SU-DHL-6 (cell line): ENCODE results near the gene ADAMTS17.

Source experiments
- H2AFZ ChIP-seq: fragments of 200-600 bp; sonication (generic); 2 replicates; pipeline ENCODE4 v1.6.1; 2014; ENCODE audit warnings: low read depth, mild to moderate bottlenecking, moderate library complexity, mixed read lengths, antibody characterized with exemption, low read length; ENCODE audit not compliant: severe bottlenecking
- H3F3A ChIP-seq: fragments of 200-600 bp; shearing (Covaris generic); 2 replicates; pipeline ENCODE4 v1.6.0; 2016; ENCODE audit warnings: antibody characterized with exemption, mild to moderate bottlenecking; ENCODE audit not compliant: insufficient read depth
- H3K27ac ChIP-seq: fragments of 200-600 bp; sonication (generic); 2 replicates; pipeline ENCODE4 v1.5.1; 2016; ENCODE audit warnings: low read depth, mild to moderate bottlenecking, low read length, moderate library complexity, mixed read lengths
- H3K27me3 ChIP-seq: fragments of 200-600 bp; sonication (generic), shearing (Covaris generic); 2 replicates; pipeline ENCODE4 v1.6.0; 2014; ENCODE audit warnings: mild to moderate bottlenecking, low read length
- H3K36me3 ChIP-seq: fragments of 200-600 bp; sonication (generic); 2 replicates; pipeline ENCODE4 v1.6.1; 2014; ENCODE audit warnings: mild to moderate bottlenecking, low read length, mixed read lengths
- H3K4me2 ChIP-seq: fragments of 300-600, 200-600 bp; shearing (Covaris generic), sonication (generic); 2 replicates; pipeline ENCODE4 v1.6.0; 2014; ENCODE audit warnings: low read length, low read depth, mild to moderate bottlenecking; ENCODE audit not compliant: poor library complexity, severe bottlenecking
- H3K4me3 ChIP-seq: fragments of 200-600 bp; sonication (generic); 2 replicates; pipeline ENCODE4 v1.5.1; 2014; ENCODE audit warnings: antibody characterized with exemption, low read length, mild to moderate bottlenecking, mixed read lengths; ENCODE audit not compliant: insufficient read depth, poor library complexity, severe bottlenecking
- H3K79me2 ChIP-seq: fragments of 200-600 bp; sonication (generic); 2 replicates; pipeline ENCODE4 v1.6.1; 2014; ENCODE audit warnings: mild to moderate bottlenecking, low read length, moderate library complexity; ENCODE audit not compliant: insufficient read depth
- H3K9ac ChIP-seq: fragments of 200-600 bp; sonication (generic); 2 replicates; pipeline ENCODE4 v1.7.0; 2014; ENCODE audit warnings: mild to moderate bottlenecking, low read length
- H3K9me2 ChIP-seq: fragments of 200-600 bp; sonication (generic); replicated peaks from 2 replicates; pipeline ENCODE4 v1.6.1; 2014; ENCODE audit warnings: low read length; ENCODE audit not compliant: insufficient read depth
- H3K9me3 ChIP-seq: fragments of 200-600 bp; sonication (generic); 2 replicates; pipeline ENCODE4 v1.6.1; 2014; ENCODE audit warnings: low read length, mixed read lengths; ENCODE audit not compliant: insufficient read depth
- H4K20me1 ChIP-seq: fragments of 200-600 bp; sonication (generic); 2 replicates; pipeline ENCODE4 v1.6.1; 2014; ENCODE audit warnings: low read depth, mild to moderate bottlenecking, antibody characterized with exemption, low read length, moderate library complexity, mixed read lengths
- EZH2phosphoT487 ChIP-seq: fragments of 200-600 bp; sonication (generic), shearing (Covaris generic); conservative IDR thresholded peaks from 2 replicates; pipeline ENCODE4 v1.6.1; 2018; ENCODE audit warnings: mild to moderate bottlenecking, antibody characterized with exemption, low read length, moderate library complexity, mixed read lengths
- TF ChIP-seq, protein P1 (sequence below): fragments of 200-600 bp; sonication (generic); IDR thresholded peaks from one replicate; pipeline ENCODE4 v1.5.1; 2017; ENCODE audit warnings: antibody characterized with exemption, mild to moderate bottlenecking, low read length, moderate library complexity; ENCODE audit not compliant: insufficient read depth, poor library complexity, severe bottlenecking

ADAMTS17 gene

DNA sequence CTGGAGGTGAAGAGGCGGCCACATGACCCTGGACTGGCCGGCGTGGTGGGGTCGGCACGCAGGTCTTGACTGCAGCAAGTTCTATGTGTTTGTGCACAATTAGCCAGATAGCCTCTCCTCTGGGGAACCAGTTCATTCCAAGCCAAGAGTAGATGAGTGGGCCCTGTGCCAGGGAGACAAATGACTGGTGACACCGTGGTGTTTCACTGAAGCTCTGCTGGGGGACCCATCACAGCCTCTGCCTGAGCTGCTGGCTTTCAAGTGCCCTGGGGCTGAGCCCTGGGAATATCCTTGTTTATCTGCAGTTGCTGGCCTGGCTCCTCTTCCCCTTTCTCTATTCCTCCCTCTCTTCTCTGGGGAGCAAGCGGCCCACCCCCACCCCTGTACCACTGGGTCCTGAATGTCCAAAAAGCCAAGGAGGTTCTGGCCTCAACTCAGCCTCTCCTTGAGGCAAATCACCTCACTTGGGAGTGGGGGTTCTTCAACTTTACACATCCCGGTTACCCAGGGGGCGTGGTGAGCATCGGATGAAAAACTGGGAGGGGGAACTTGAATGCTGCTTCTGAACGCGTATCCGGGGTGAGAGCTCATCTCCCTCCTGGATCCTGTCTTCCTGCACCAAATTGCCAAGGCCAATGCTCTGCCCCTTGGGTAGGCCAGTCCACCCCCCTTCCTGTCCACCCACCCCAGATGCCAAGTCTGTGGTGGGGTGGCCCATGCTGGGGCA lies 408.9 kb downstream of the ADAMTS17 start:
- H3K9ac ChIP-seq, result no peak overlapping the region
- H3K36me3 ChIP-seq, result no peaks in the 10 kb centered on the region
- H3K27me3 ChIP-seq, result no peaks in the 10 kb centered on the region
- no peak overlapping the region for H3K4me3 ChIP-seq
- H3K79me2 ChIP-seq, result no peaks in the 10 kb centered on the region
- no peak overlapping the region for H3K27ac ChIP-seq
- H3K9me2 ChIP-seq, result no peaks in the 10 kb centered on the region
- H3F3A ChIP-seq, result no peaks in the 10 kb centered on the region
- TF ChIP-seq, protein P1, sequence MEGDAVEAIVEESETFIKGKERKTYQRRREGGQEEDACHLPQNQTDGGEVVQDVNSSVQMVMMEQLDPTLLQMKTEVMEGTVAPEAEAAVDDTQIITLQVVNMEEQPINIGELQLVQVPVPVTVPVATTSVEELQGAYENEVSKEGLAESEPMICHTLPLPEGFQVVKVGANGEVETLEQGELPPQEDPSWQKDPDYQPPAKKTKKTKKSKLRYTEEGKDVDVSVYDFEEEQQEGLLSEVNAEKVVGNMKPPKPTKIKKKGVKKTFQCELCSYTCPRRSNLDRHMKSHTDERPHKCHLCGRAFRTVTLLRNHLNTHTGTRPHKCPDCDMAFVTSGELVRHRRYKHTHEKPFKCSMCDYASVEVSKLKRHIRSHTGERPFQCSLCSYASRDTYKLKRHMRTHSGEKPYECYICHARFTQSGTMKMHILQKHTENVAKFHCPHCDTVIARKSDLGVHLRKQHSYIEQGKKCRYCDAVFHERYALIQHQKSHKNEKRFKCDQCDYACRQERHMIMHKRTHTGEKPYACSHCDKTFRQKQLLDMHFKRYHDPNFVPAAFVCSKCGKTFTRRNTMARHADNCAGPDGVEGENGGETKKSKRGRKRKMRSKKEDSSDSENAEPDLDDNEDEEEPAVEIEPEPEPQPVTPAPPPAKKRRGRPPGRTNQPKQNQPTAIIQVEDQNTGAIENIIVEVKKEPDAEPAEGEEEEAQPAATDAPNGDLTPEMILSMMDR, result no peak
- TF ChIP-seq EZH2phosphoT487, result no peak
- no peak overlapping the region for H2AFZ ChIP-seq
- no peak overlapping the region for H3K4me2 ChIP-seq
- H4K20me1 ChIP-seq, result no peaks in the 10 kb centered on the region
- no peaks in the 10 kb centered on the region for H3K9me3 ChIP-seq

DNA sequence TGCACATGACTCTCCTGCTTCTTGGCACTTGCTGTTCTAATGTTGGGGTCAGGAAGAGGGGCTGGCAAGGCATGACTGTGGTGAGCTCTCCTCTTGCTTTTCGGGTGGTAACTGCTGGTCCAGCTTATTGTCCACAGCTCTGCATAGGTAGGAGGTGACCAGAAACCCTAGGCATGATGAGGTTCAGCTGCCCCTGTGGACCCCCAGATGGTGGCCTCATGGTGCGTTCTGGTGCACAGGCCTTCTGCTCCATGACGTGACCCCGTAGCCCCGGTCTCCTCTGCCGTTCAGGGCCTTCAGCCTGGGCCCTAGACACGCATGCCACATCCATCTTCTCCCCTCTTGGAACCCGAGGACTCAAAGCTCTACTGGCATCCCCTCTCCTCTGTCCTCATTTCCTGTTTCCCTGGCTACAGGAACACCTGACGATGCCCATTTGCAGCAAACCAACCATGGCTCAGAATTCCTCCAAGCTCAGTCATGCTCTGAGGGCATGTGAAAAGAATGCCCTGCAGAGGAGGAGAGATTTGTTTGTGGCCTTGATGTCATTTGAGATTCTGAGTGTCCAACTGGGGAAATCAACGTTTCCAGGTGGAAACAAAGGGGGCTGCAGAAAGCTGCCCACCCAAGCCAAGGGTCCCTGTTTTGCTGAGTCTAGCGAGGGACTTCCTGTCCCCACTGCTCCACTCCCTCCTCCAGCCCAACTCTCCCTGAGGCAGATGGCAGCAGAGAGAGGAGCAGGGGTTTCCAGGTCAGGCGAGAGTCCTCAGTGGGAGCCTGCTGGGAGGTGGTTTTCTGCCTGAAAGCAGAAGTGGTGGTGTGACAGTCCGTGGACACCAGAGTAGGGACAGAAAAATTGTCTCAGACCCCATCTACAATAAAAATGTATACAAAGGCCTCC lies 409.8 kb downstream of the ADAMTS17 start:
- Histone ChIP-seq H4K20me1 (no peaks in the 10 kb centered on the region), H3K9me3 (no peaks in the 10 kb centered on the region), H3K9me2 (no peaks in the 10 kb centered on the region), H3K4me2 (no peak overlapping the region), H3K27ac (no peak overlapping the region), H2AFZ (no peak overlapping the region), H3K9ac (no peak overlapping the region), H3K27me3 (no peaks in the 10 kb centered on the region), H3K79me2 (no peaks in the 10 kb centered on the region), H3F3A (no peaks in the 10 kb centered on the region), H3K4me3 (no peak overlapping the region), H3K36me3 (no peaks in the 10 kb centered on the region)
- no peak for TF ChIP-seq EZH2phosphoT487
- TF ChIP-seq, protein P1, result no peak

GRCh38 chr15:99930696-99931095 lies 411.1 kb downstream of the ADAMTS17 start:
- no peak overlapping the region for H3K9ac ChIP-seq
- no peak overlapping the region for H3K4me2 ChIP-seq
- H2AFZ ChIP-seq, result no peak overlapping the region
- H3K9me2 ChIP-seq, result no peaks in the 10 kb centered on the region
- H3K27ac ChIP-seq, result no peak overlapping the region
- no peak for TF ChIP-seq EZH2phosphoT487
- TF ChIP-seq, protein P1, result no peak
- H3K27me3 ChIP-seq, result no peaks in the 10 kb centered on the region
- H3F3A ChIP-seq, result no peaks in the 10 kb centered on the region
- no peaks in the 10 kb centered on the region for H4K20me1 ChIP-seq
- H3K79me2 ChIP-seq, result no peaks in the 10 kb centered on the region
- H3K9me3 ChIP-seq, result no peaks in the 10 kb centered on the region
- no peaks in the 10 kb centered on the region for H3K36me3 ChIP-seq
- H3K4me3 ChIP-seq, result no peak overlapping the region
